Suppressor macrophage (primary cell): Measurements from ENCODE around the gene ATP10A.
"Not testable (repeated sequence)": the region's sequence is repeated elsewhere in the genome, so short reads cannot be mapped to it uniquely, and the experiment has no call there.

Source experiments
- DNase-seq, 4 experiments: peaks; one replicate each; pipeline ENCODE4 v3.0.0-alpha.2; 2020 to 2022

ATP10A gene

GRCh38 chr15:25770618-25771337, 92.3 kb downstream of the ATP10A start:
- no peak for DNase-seq

- no peak for DNase-seq
Observed at GRCh38 chr15:25770031-25770430, 93.1 kb downstream of the ATP10A start.

DNA sequence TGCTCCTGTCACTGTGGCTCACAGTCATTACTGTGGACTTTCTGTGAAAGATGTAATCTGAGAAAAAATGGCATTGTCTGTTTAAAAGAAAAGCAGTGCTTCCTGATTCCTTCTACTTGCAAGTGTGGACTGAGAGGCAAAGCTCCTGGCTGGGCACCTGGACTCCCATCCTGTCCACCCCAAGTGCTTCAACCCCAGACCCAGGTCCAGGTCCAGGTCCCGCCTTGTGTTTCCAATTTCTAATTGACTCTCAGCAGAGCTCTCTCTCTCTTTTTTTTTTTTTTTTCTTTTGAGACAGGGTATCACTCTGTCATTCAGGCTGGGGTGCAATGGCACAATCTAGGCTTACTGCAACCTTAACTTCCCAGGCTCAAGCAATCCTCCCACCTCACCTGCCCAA, 94.9 kb downstream of the ATP10A start:
- DNase-seq: no peak

- DNase-seq: no peak
Observed at GRCh38 chr15:25767356-25768151, 95.6 kb downstream of the ATP10A start.

- DNase-seq: no peak
Observed at GRCh38 chr15:25766417-25766816, 96.7 kb downstream of the ATP10A start.

GRCh38 chr15:25764980-25765735, 98.0 kb downstream of the ATP10A start:
- DNase-seq: no peak

DNA sequence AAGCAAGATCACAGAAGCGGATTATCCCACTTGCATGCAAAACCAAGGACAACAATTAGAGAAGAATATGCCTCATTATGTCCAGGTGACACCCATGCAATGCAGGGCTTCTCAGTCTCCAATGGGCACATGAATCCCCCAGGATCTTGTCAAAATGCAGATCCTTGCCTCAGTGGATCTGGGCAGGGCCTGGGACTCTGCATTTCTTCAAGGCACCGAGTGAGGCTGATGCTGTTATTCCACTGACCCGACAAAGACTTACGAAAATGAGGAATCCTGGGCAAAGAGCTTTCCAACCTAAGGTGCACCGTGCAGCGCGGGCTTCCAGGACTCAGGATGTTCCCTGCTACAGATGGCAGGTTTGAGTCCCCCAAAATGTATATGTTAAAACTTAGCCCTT, 99.2 kb downstream of the ATP10A start:
- no peak for DNase-seq

GRCh38 chr15:25763331-25763751, 99.8 kb downstream of the ATP10A start:
- peak in 2 of 4 experiments; percentile 33 to 41 for DNase-seq

DNA sequence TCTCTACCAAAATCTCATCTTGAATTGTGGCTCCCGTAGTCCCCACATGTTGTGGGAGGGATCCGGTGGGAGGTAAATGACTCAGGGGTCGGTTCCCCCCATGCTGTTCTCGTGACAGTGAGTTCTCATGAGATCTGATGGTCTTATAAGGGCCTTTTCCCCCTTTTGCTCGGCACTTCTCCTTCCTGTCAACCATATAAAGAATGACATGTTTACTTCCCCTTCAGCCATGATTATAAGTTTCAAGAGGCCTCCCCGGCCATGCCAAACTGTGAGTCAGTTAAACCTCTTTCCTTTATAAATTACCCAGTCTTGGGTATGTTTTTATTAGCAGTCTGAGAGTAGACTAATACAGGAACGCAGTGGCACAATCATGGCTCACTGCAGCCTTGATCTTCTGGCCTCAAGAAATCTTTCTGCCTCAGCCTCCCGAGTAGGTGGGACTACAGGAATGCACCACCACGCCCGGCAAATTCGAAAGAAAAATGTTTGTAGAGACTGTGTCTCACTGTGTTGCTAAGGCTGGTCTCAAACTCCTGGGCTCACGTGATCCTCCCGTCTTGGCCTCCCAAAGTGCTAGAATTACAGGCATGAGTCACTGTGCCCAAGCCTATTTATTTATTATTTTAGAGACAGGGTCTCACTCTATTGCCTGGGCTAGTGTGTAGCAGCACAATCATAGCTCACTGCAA, 101.0 kb downstream of the ATP10A start:
- DNase-seq: peak; percentile 76 to 91 (median 82)

DNA sequence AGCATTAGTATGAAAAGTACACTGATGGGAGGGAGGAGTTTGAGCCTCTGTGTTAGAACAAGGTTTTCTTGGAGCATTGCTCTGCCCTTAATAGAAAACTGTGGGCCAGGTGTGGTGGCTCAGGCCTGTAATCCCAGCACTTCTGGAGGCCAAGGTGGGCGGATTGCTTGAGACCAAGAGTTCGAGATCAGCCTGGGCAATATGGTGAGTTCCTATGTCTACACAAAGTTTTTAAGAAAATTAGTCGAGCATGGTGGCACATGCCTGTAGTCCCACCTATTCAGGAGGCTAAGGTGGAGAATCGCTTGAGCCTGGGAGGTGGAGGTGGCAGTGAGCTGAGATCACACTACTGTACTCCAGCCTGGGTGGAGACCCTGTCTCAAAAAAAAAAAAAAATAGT, 103.7 kb downstream of the ATP10A start:
- no peak for DNase-seq

- DNase-seq: not testable (repeated sequence)
Observed at GRCh38 chr15:25758612-25759011, 104.5 kb downstream of the ATP10A start.

DNA sequence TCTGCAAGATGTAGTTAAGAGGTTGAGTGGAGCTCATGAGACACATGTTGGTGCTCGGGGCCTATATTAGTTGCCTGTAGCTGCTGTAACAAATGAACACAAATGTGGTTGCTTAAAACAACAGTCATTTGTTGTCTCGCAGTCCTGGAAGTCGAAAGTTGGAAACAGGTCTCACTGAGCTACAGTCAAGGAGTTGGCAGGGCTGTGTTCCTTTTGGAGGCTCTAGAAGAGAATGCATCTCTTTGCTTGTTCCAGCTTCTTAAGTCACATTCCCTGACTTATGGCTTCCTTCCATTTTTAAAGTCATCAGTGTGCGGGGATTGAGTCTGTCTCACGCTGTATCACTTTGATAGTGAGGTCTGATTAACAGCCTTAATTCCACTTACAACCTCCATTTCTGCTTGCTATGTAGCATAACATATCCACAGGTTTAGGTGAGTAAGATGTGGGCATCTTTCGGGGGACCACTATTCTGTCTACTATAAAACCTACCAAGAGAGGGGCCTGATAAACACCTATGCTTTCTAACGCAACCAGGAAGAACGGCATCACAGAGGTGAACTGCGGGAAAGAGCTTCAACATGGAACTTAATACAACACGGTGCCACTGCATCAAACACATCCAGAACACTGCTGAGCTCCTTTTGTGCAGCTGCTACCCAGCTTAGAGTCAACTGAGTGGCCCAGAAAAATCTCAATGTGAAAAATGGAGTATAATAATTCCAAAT, 119.4 kb downstream of the ATP10A start:
- DNase-seq: no peak

- no peak for DNase-seq
Observed at GRCh38 chr15:25742776-25743547, 120.2 kb downstream of the ATP10A start.

GRCh38 chr15:25742041-25742730, 120.9 kb downstream of the ATP10A start:
- no peak for DNase-seq

GRCh38 chr15:25741256-25741580, 121.9 kb downstream of the ATP10A start:
- peak; percentile 48 to 75 (median 63) for DNase-seq

GRCh38 chr15:25740383-25741255, 122.5 kb downstream of the ATP10A start:
- DNase-seq: no peak

GRCh38 chr15:25739687-25740121, 123.4 kb downstream of the ATP10A start:
- DNase-seq: peak; percentile 29 to 56 (median 49)

- peak; percentile 70 to 88 (median 79) for DNase-seq
Observed at GRCh38 chr15:25738171-25738965, 124.8 kb downstream of the ATP10A start.

- no peak for DNase-seq
Observed at GRCh38 chr15:25737218-25737643, 125.9 kb downstream of the ATP10A start.
